HepG2 (cell line): ENCODE results near the gene BANP. TPM values are rescaled to one million over a fixed set of nuclear protein-coding genes. Genes with fewer than 3 reads are reported as not detected.

Source experiments
- ATAC-seq: fragments of 200-7000 bp; cut with Tn5 transposase; 3 replicates; pipeline ENCODE4 v1.9.1; 2020; ENCODE audit warnings: mild to moderate bottlenecking, moderate library complexity
- BruUV-seq: library from RNA; stranded (reverse); fragments of 400-500 nt; replicated peaks from 2 replicates; lab custom pipeline; 2021; lab: Mats Ljungman, UMichigan
- CTCF ChIA-PET: fragments of 300-600 bp; formaldehyde crosslinking; extraction: SDS; loops from one replicate; lab custom pipeline; 2021; ENCODE audit warnings: low total read pairs, inconsistent platforms, low intra/inter-chr PET ratio; lab: Yijun Ruan, JAX
- POLR2A ChIA-PET: fragments of 350-600 bp; sonication (Branson Sonifier 250); formaldehyde crosslinking; loops from one replicate; lab custom pipeline; 2020; ENCODE audit warnings: antibody characterized with exemption, inconsistent platforms; lab: Yijun Ruan, JAX
- DNase-seq: peaks from one replicate; pipeline ENCODE4 v3.0.0-alpha.2; 2015; ENCODE audit warnings: low spot score
- FAIRE-seq: peaks from 3 replicates; lab custom pipeline; 2011; peaks lifted over from hg19 to GRCh38; lab: Jason Lieb, UNC
- H2AFZ ChIP-seq: one replicate; pipeline ENCODE4 v1.6.1; 2011; ENCODE audit warnings: low read length, inconsistent platforms
- H3K27ac ChIP-seq: fragments of 300-600 bp; 3 replicates; pipeline ENCODE4 v1.8.0; 2011; ENCODE audit warnings: mixed run types, mild to moderate bottlenecking, mixed read lengths, low read length, inconsistent platforms; ENCODE audit not compliant: insufficient read depth; ENCODE audit errors: extremely low read length
- H3K27me3 ChIP-seq, 2 experiments: fragments of 200-600 bp in 1 of 2; 2 replicates in 1 of 2; 3 replicates in 1 of 2; pipeline versions ENCODE4 v1.6.0 to v1.8.0; 2011; ENCODE audit warnings: low read length in 2 of 2, mild to moderate bottlenecking in 2 of 2, moderate library complexity in 2 of 2, inconsistent platforms in 1 of 2; ENCODE audit not compliant: insufficient read depth in 2 of 2, control insufficient read depth in 1 of 2
- H3K36me3 ChIP-seq, 2 experiments: fragments of 200-600 bp in 1 of 2; replicated peaks in 1 of 2; 2 replicates in 1 of 2; 3 replicates in 1 of 2; pipeline versions ENCODE4 v1.5.1 to v1.8.0; 2011; ENCODE audit warnings: low read length in 2 of 2, inconsistent platforms in 1 of 2; ENCODE audit not compliant: insufficient read depth in 2 of 2, control insufficient read depth in 1 of 2
- H3K4me1 ChIP-seq: 2 replicates; pipeline ENCODE4 v1.5.1; 2012; ENCODE audit warnings: low read length, inconsistent platforms; ENCODE audit not compliant: insufficient read depth
- H3K4me2 ChIP-seq: 2 replicates; pipeline ENCODE4 v1.6.0; 2011; ENCODE audit warnings: low read depth, low read length, inconsistent platforms
- H3K4me3 ChIP-seq, 3 experiments: fragments of 200-600 bp in 1 of 3; sonication (generic), shearing (Covaris generic) in 1 of 3; replicated peaks in 1 of 3; 2 replicates each; pipeline ENCODE4 v1.5.1; 2011 to 2016; ENCODE audit warnings: low read length in 3 of 3, inconsistent platforms in 2 of 3, low read depth in 2 of 3, mild to moderate bottlenecking in 2 of 3, control low read depth in 1 of 3, mixed read lengths in 1 of 3; ENCODE audit not compliant: insufficient read depth in 1 of 3
- H3K79me2 ChIP-seq: one replicate; pipeline ENCODE4 v1.6.1; 2011; ENCODE audit warnings: low read length, inconsistent platforms; ENCODE audit not compliant: insufficient read depth
- H3K9ac ChIP-seq: 2 replicates; pipeline ENCODE4 v1.6.0; 2011; ENCODE audit warnings: mild to moderate bottlenecking, low read depth, low read length, inconsistent platforms; ENCODE audit not compliant: insufficient read depth
- H3K9me3 ChIP-seq: 2 replicates; pipeline ENCODE4 v1.5.1; 2012; ENCODE audit warnings: mild to moderate bottlenecking, low read length
- H4K20me1 ChIP-seq: 2 replicates; pipeline ENCODE4 v1.6.0; 2011; ENCODE audit warnings: inconsistent platforms, mild to moderate bottlenecking, low read length, moderate library complexity; ENCODE audit not compliant: insufficient read depth
- MED8 ChIP-seq: sonication (generic); formaldehyde crosslinking; IDR thresholded peaks from 2 replicates; pipeline ENCODE4 v1.8.1; 2023; ENCODE audit warnings: mild to moderate bottlenecking, missing genetic modification reagents; ENCODE audit not compliant: insufficient replicate concordance
- MLXIP ChIP-seq: sonication (generic); formaldehyde crosslinking; IDR thresholded peaks from 2 replicates; pipeline ENCODE4 v1.9.0; 2021; ENCODE audit warnings: missing genetic modification reagents, borderline replicate concordance
- MXD3 ChIP-seq: IDR thresholded peaks from 2 replicates; pipeline ENCODE4 v1.6.1; 2016; ENCODE audit warnings: mild to moderate bottlenecking, missing biosample characterization, missing genetic modification reagents
- MYPOP ChIP-seq: sonication (generic); formaldehyde crosslinking; IDR thresholded peaks from 2 replicates; pipeline ENCODE4 v1.8.1; 2023; ENCODE audit warnings: mild to moderate bottlenecking, moderate library complexity, missing genetic modification reagents
- NR1H2 ChIP-seq: sonication (generic); formaldehyde crosslinking; IDR thresholded peaks from 2 replicates; pipeline ENCODE4 v1.8.1; 2022; ENCODE audit warnings: low read depth, missing genetic modification reagents, borderline replicate concordance
- PLSCR1 ChIP-seq: sonication (generic); formaldehyde crosslinking; IDR thresholded peaks from 2 replicates; pipeline ENCODE4 v1.5.0; 2020; ENCODE audit warnings: missing genetic modification reagents, mild to moderate bottlenecking, borderline replicate concordance
- SPEN ChIP-seq: sonication (generic); formaldehyde crosslinking; IDR thresholded peaks from 2 replicates; pipeline ENCODE4 v1.5.1; 2020; ENCODE audit warnings: low read depth, mild to moderate bottlenecking, missing genetic modification reagents
- ZFP91 ChIP-seq: sonication (generic); formaldehyde crosslinking; IDR thresholded peaks from 2 replicates; pipeline ENCODE4 v1.9.0; 2022; ENCODE audit warnings: missing genetic modification reagents, mild to moderate bottlenecking, borderline replicate concordance
- ZNF30 ChIP-seq: sonication (generic); formaldehyde crosslinking; IDR thresholded peaks from 2 replicates; pipeline ENCODE4 v1.5.0; 2020; ENCODE audit warnings: mild to moderate bottlenecking, missing genetic modification reagents
- ZNF431 ChIP-seq: sonication (generic); formaldehyde crosslinking; IDR thresholded peaks from 2 replicates; pipeline ENCODE4 v1.9.0; 2022; ENCODE audit warnings: missing genetic modification reagents, low read depth, mild to moderate bottlenecking, borderline replicate concordance
- ZNF850 ChIP-seq: sonication (generic); formaldehyde crosslinking; conservative IDR thresholded peaks from 2 replicates; pipeline ENCODE4 v1.9.0; 2021; ENCODE audit warnings: mild to moderate bottlenecking, missing genetic modification reagents
- ZSCAN31 ChIP-seq: sonication (generic); formaldehyde crosslinking; IDR thresholded peaks from 2 replicates; pipeline ENCODE4 v1.5.0; 2020; ENCODE audit warnings: low read depth, mild to moderate bottlenecking, missing genetic modification reagents
- WGBS: methylation state at CpG from one replicate; pipeline ENCODE4 v1.1.6; 2017; ENCODE audit warnings: low lambda C conversion rate; 5-methylcytosine and 5-hydroxymethylcytosine counted together
- in situ Hi-C: cut with HindIII; loops from 2 replicates; pipeline ENCODE4 v1.10.0; 2017; ENCODE audit warnings: low pct_unique_long_range_greater_than_20kb; ENCODE audit not compliant: extremely low pct_ligation_motif_present
- intact Hi-C: fragments of 100-400 bp; cut with micrococcal nuclease; formaldehyde crosslinking; loops from one replicate; pipeline ENCODE4 v1.10.0; 2022; ENCODE audit not compliant: unreplicated experiment
- polyA plus RNA-seq, 8 experiments: library from polyadenylated mRNA; depleted of rRNA in 3 of 8; stranded (reverse) in 7 of 8; unstranded in 1 of 8; fragments of >200 nt; fragmentation: Illumina TruSeq in 4 of 8; extraction: Trizol in 4 of 8; gene quantifications; 2 replicates each; pipeline versions ENCODE4 v1.2.1 to v1.2.3, GENCODE V29; 2011 to 2016; ENCODE audit warnings: low read depth in 4 of 8, missing spikeins in 1 of 8, mixed read lengths in 1 of 8; ENCODE audit not compliant: insufficient read depth in 1 of 8
- total RNA-seq, 5 experiments: library from RNA; depleted of rRNA; stranded (reverse); fragments of >200 nt; fragmentation: Illumina TruSeq; extraction: Trizol; gene quantifications; 2 replicates each; pipeline ENCODE4 v1.2.3, GENCODE V29; 2016; ENCODE audit warnings: low read depth in 1 of 5
- TF ChIP-seq, protein P1 (sequence below): sonication (generic); formaldehyde crosslinking; IDR thresholded peaks from 2 replicates; pipeline ENCODE4 v1.8.0; 2022; ENCODE audit warnings: mild to moderate bottlenecking, missing genetic modification reagents; ENCODE audit not compliant: insufficient replicate concordance
- TF ChIP-seq, protein P2 (sequence below): sonication (generic); formaldehyde crosslinking; IDR thresholded peaks from 2 replicates; pipeline ENCODE4 v1.4.0; 2020; ENCODE audit warnings: mild to moderate bottlenecking, missing genetic modification reagents

The BANP gene
- total and polyA plus RNA-seq, 2 of the 13 experiments (the other 11 are each of a cell fraction or from before 2014, with no cell fraction given) = 20.2 to 23.8 TPM

GRCh38 chr16:87958632-87959031, 7.4 kb downstream of the BANP start:
- Histone ChIP-seq H3K4me1 (peaks cover 41% of the 10 kb centered on the region), H3K4me2 (no peak overlapping the region), H3K27ac (no peak overlapping the region), H3K36me3 (peaks cover 6 to 26% of the 10 kb centered on the region in 2 experiments; a peak in 4 of 5 replicates), H3K79me2 (peaks cover 82% of the 10 kb centered on the region), H3K27me3 (no peaks in the 10 kb centered on the region), H4K20me1 (no peaks in the 10 kb centered on the region), H2AFZ (no peak overlapping the region), H3K9ac (no peak overlapping the region), H3K4me3 (no peak overlapping the region), H3K9me3 (no peaks in the 10 kb centered on the region)
- FAIRE-seq (no peak), DNase-seq (no peak), ATAC-seq (no peak)
- POLR2A ChIA-PET = no interaction called here
- intact Hi-C loops = no loop called here
- in situ Hi-C loops = no loop called here
- BruUV-seq = no TSS peak
- CTCF ChIA-PET = no interaction called here
- WGBS = 97% methylated on average over 9 of the region's 9 CpGs
- TF ChIP-seq NR1H2 (CRISPR knock-in tag) = no peak
- TF ChIP-seq ZFP91 (CRISPR knock-in tag) = no peak
- TF ChIP-seq ZSCAN31 (CRISPR knock-in tag) = no peak
- no peak for TF ChIP-seq ZNF850 (CRISPR knock-in tag)
- TF ChIP-seq SPEN (CRISPR knock-in tag) = no peak
- no peak for TF ChIP-seq MED8
- TF ChIP-seq ZNF30 (CRISPR knock-in tag) = no peak
- no peak for TF ChIP-seq MYPOP (CRISPR knock-in tag)
- TF ChIP-seq, protein P1, sequence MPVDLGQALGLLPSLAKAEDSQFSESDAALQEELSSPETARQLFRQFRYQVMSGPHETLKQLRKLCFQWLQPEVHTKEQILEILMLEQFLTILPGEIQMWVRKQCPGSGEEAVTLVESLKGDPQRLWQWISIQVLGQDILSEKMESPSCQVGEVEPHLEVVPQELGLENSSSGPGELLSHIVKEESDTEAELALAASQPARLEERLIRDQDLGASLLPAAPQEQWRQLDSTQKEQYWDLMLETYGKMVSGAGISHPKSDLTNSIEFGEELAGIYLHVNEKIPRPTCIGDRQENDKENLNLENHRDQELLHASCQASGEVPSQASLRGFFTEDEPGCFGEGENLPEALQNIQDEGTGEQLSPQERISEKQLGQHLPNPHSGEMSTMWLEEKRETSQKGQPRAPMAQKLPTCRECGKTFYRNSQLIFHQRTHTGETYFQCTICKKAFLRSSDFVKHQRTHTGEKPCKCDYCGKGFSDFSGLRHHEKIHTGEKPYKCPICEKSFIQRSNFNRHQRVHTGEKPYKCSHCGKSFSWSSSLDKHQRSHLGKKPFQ (CRISPR knock-in tag) = no peak
- TF ChIP-seq PLSCR1 (CRISPR knock-in tag) = no peak
- no peak for TF ChIP-seq MXD3
- TF ChIP-seq, protein P2, sequence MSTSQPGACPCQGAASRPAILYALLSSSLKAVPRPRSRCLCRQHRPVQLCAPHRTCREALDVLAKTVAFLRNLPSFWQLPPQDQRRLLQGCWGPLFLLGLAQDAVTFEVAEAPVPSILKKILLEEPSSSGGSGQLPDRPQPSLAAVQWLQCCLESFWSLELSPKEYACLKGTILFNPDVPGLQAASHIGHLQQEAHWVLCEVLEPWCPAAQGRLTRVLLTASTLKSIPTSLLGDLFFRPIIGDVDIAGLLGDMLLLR (CRISPR knock-in tag) = no peak
- TF ChIP-seq MLXIP (CRISPR knock-in tag) = no peak
- TF ChIP-seq ZNF431 (CRISPR knock-in tag) = no peak
